Measurements from ENCODE around the gene AP2B1.
A peak's percentile ranks its signal among the peaks of the same experiment; 100 is the strongest.
"Not testable (repeated sequence)": the region's sequence is repeated elsewhere in the genome, so short reads cannot be mapped to it uniquely, and the experiment has no call there.

Gene AP2B1

GRCh38 chr17:35700150-35700549, 113.0 kb downstream of the AP2B1 start:
- DNase-seq (ENCODE audit: low read depth) = no peak

- DNase-seq (ENCODE audit: low read depth) = no peak
Measured at GRCh38 chr17:35701491-35701890, 114.4 kb downstream of the AP2B1 start.

GRCh38 chr17:35703308-35703707, 116.2 kb downstream of the AP2B1 start:
- DNase-seq (ENCODE audit: low read depth) = not testable (repeated sequence)

GRCh38 chr17:35705230-35705629, 118.1 kb downstream of the AP2B1 start:
- DNase-seq (ENCODE audit: low read depth) = no peak

GRCh38 chr17:35705705-35706104, 118.6 kb downstream of the AP2B1 start:
- DNase-seq (ENCODE audit: low read depth) = no peak

- DNase-seq (ENCODE audit: low read depth) = no peak
Measured at GRCh38 chr17:35708149-35708548, 121.0 kb downstream of the AP2B1 start.

- no peak for DNase-seq (ENCODE audit: low read depth)
Measured at GRCh38 chr17:35708951-35709350, 121.8 kb downstream of the AP2B1 start.

- DNase-seq (ENCODE audit: low read depth) = peak; percentile 87
Measured at GRCh38 chr17:35709874-35710273, 122.8 kb downstream of the AP2B1 start.

GRCh38 chr17:35710950-35711349, 123.8 kb downstream of the AP2B1 start:
- DNase-seq (ENCODE audit: low read depth) = no peak

- peak; percentile 53 for DNase-seq (ENCODE audit: low read depth)
Measured at GRCh38 chr17:35713069-35713728, 126.1 kb downstream of the AP2B1 start.

- no peak for DNase-seq (ENCODE audit: low read depth)
Measured at GRCh38 chr17:35714988-35715387, 127.9 kb downstream of the AP2B1 start.

GRCh38 chr17:35715416-35715815, 128.3 kb downstream of the AP2B1 start:
- DNase-seq (ENCODE audit: low read depth) = no peak

- no peak for DNase-seq (ENCODE audit: low read depth)
Measured at GRCh38 chr17:35716173-35716572, 129.1 kb downstream of the AP2B1 start.

- DNase-seq (ENCODE audit: low read depth) = peak; percentile 55
Measured at GRCh38 chr17:35716897-35717465, 129.9 kb downstream of the AP2B1 start.

GRCh38 chr17:35717475-35717874, 130.4 kb downstream of the AP2B1 start:
- no peak for DNase-seq (ENCODE audit: low read depth)

- DNase-seq (ENCODE audit: low read depth) = no peak
Measured at GRCh38 chr17:35723735-35724134, 136.6 kb downstream of the AP2B1 start.

GRCh38 chr17:35725058-35725457, 137.9 kb downstream of the AP2B1 start:
- no peak for DNase-seq (ENCODE audit: low read depth)

GRCh38 chr17:35725802-35726126, 138.6 kb downstream of the AP2B1 start:
- no peak for DNase-seq (ENCODE audit: low read depth)

- DNase-seq (ENCODE audit: low read depth) = peak; percentile 90
Measured at GRCh38 chr17:35726127-35726952, 139.2 kb downstream of the AP2B1 start.

- DNase-seq (ENCODE audit: low read depth) = no peak
Measured at GRCh38 chr17:35726953-35727460, 139.9 kb downstream of the AP2B1 start.

- no peak for DNase-seq (ENCODE audit: low read depth)
Measured at GRCh38 chr17:35727635-35728034, 140.5 kb downstream of the AP2B1 start.

- DNase-seq (ENCODE audit: low read depth) = no peak
Measured at GRCh38 chr17:35728551-35728950, 141.4 kb downstream of the AP2B1 start.

- no peak for DNase-seq (ENCODE audit: low read depth)
Measured at GRCh38 chr17:35729405-35729833, 142.3 kb downstream of the AP2B1 start.
